Glutamatergic neuron (in vitro differentiated cells): Measurements from ENCODE around the gene NCOA7. TPM values are rescaled to one million over a fixed set of nuclear protein-coding genes. Genes with fewer than 3 reads are reported as not detected.
A peak's percentile ranks its signal among the peaks of the same experiment; 100 is the strongest.

Experiments
- DNase-seq: peaks from one replicate; pipeline ENCODE4 v3.0.0; 2022
- H3K27ac Mint-ChIP-seq: one replicate; pipeline ENCODE4 v1.8.0; 2020; ENCODE audit warnings: mild to moderate bottlenecking, mixed read lengths, inconsistent platforms; ENCODE audit not compliant: unreplicated experiment
- H3K27me3 Mint-ChIP-seq: one replicate; pipeline ENCODE4 v1.8.0; 2020; ENCODE audit warnings: mild to moderate bottlenecking, moderate library complexity, mixed read lengths, inconsistent platforms; ENCODE audit not compliant: unreplicated experiment
- H3K36me3 Mint-ChIP-seq: one replicate; pipeline ENCODE4 v1.8.0; 2020; ENCODE audit warnings: mild to moderate bottlenecking, mixed read lengths, inconsistent platforms; ENCODE audit not compliant: unreplicated experiment
- H3K4me1 Mint-ChIP-seq: one replicate; pipeline ENCODE4 v1.8.0; 2020; ENCODE audit warnings: mild to moderate bottlenecking, low read depth, mixed read lengths, inconsistent platforms; ENCODE audit not compliant: unreplicated experiment
- H3K4me3 Mint-ChIP-seq: one replicate; pipeline ENCODE4 v1.8.0; 2020; ENCODE audit warnings: mild to moderate bottlenecking, mixed read lengths, inconsistent platforms; ENCODE audit not compliant: unreplicated experiment
- H3K9me3 Mint-ChIP-seq: one replicate; pipeline ENCODE4 v1.8.0; 2020; ENCODE audit warnings: mild to moderate bottlenecking, moderate library complexity, mixed read lengths, inconsistent platforms; ENCODE audit not compliant: unreplicated experiment
- CTCF ChIP-seq: fragments of 200-600 bp; sonication (generic); IDR thresholded peaks from one replicate; pipeline ENCODE4 v1.5.0; 2021; ENCODE audit not compliant: partially characterized antibody, unreplicated experiment
- total RNA-seq: library from RNA; stranded (reverse); fragmentation: NEBNext Ultra II Directional; extraction: Animal tissue kit (Norgen Biotek cat#: 25700); gene quantifications from one replicate; pipeline ENCODE4 v1.2.1, GENCODE V29; 2021; ENCODE audit not compliant: unreplicated experiment

The NCOA7 gene
- total RNA-seq, 1 donor from 2014 or later: 23.5 TPM

GRCh38 chr6:125853756-125854155, 63.0 kb downstream of the NCOA7 start:
- DNase-seq: no peak
- no peak for TF ChIP-seq CTCF
- H3K27ac Mint-ChIP-seq: no peak overlapping the region

GRCh38 chr6:125854355-125854754, 63.6 kb downstream of the NCOA7 start:
- Mint-ChIP-seq H3K4me3 (no peak overlapping the region), H3K4me1 (no peaks in the 10 kb centered on the region), H3K27ac (no peak overlapping the region), H3K36me3 (peaks cover 10% of the 10 kb centered on the region), H3K9me3 (peaks cover 4% of the 10 kb centered on the region), H3K27me3 (no peaks in the 10 kb centered on the region)
- no peak for TF ChIP-seq CTCF
- DNase-seq: no peak

More at GRCh38 chr6:125853756-125854155, 63.0 kb downstream of the NCOA7 start:
- peaks cover 4% of the 10 kb centered on the region for H3K9me3 Mint-ChIP-seq
- H3K4me1 Mint-ChIP-seq: no peaks in the 10 kb centered on the region
- peaks cover 10% of the 10 kb centered on the region for H3K36me3 Mint-ChIP-seq
- no peak overlapping the region for H3K4me3 Mint-ChIP-seq
- H3K27me3 Mint-ChIP-seq: no peaks in the 10 kb centered on the region

- H3K9me3 Mint-ChIP-seq: peaks cover 4% of the 10 kb centered on the region
- no peaks in the 10 kb centered on the region for H3K27me3 Mint-ChIP-seq
- no peak overlapping the region for H3K4me3 Mint-ChIP-seq
- no peak for TF ChIP-seq CTCF
- DNase-seq: no peak
- H3K36me3 Mint-ChIP-seq: peaks cover 10% of the 10 kb centered on the region
- no peaks in the 10 kb centered on the region for H3K4me1 Mint-ChIP-seq
- no peak overlapping the region for H3K27ac Mint-ChIP-seq
These were observed 65.0 kb downstream of the NCOA7 start for GRCh38 chr6:125855783-125856182.

- Mint-ChIP-seq H3K36me3 (peaks cover 5% of the 10 kb centered on the region), H3K27me3 (no peaks in the 10 kb centered on the region), H3K4me3 (no peak overlapping the region), H3K9me3 (peaks cover under 1% of the 10 kb centered on the region), H3K27ac (no peak overlapping the region), H3K4me1 (no peaks in the 10 kb centered on the region)
- no peak for TF ChIP-seq CTCF
- DNase-seq: no peak
These were observed 67.1 kb downstream of the NCOA7 start for GRCh38 chr6:125857846-125858245.

GRCh38 chr6:125858427-125859320, 67.9 kb downstream of the NCOA7 start:
- no peaks in the 10 kb centered on the region for H3K27me3 Mint-ChIP-seq
- peak; percentile 58 for DNase-seq
- no peaks in the 10 kb centered on the region for H3K36me3 Mint-ChIP-seq
- TF ChIP-seq CTCF: peak; percentile 63
- H3K9me3 Mint-ChIP-seq: no peaks in the 10 kb centered on the region
- H3K4me3 Mint-ChIP-seq: no peak overlapping the region
- H3K27ac Mint-ChIP-seq: no peak overlapping the region
- H3K4me1 Mint-ChIP-seq: no peaks in the 10 kb centered on the region
